ENCODE data around the gene OPA1. TPM values are rescaled to one million over a fixed set of nuclear protein-coding genes. Genes with fewer than 3 reads are reported as not detected.

Gene OPA1
- total RNA-seq, 4 donors from 2014 or later = 37.7 to 44.7 (median 40.4) TPM

GRCh38 chr3:193744822-193745684, 152.0 kb downstream of the OPA1 start:
- WGBS, 2 donors = 51 to 61% methylated on average over 9 of the region's 9 CpGs

GRCh38 chr3:193746832-193747231, 153.8 kb downstream of the OPA1 start:
- H3K4me1 ChIP-seq = peaks cover 0 to 5% (median 0%) of the 10 kb centered on the region in 4 donors
- no peak for TF ChIP-seq CTCF (IDR thresholded peaks at IDR 0.05)
- no peak for TF ChIP-seq POLR2A (IDR thresholded peaks at IDR 0.05)
- TF ChIP-seq EP300 (IDR thresholded peaks at IDR 0.05) = no peak
- no peak overlapping the region for H3K4me3 ChIP-seq
- H3K27ac ChIP-seq = no peak overlapping the region
- H3K36me3 ChIP-seq = no peaks in the 10 kb centered on the region
- H3K27me3 ChIP-seq = no peaks in the 10 kb centered on the region
- no peak for DNase-seq (ENCODE audit: low spot score in 2 of 2)
- no peaks in the 10 kb centered on the region for H3K9me3 ChIP-seq
- 93 to 96% methylated on average over 5 of the region's 5 CpGs for WGBS, 2 donors

More at GRCh38 chr3:193744822-193745684, 152.0 kb downstream of the OPA1 start:
- TF ChIP-seq CTCF (IDR thresholded peaks at IDR 0.05) = no peak
- H3K4me1 ChIP-seq = peaks cover 0 to 5% (median 0%) of the 10 kb centered on the region in 4 donors
- no peak overlapping the region for H3K4me3 ChIP-seq
- H3K27ac ChIP-seq = no peak overlapping the region
- DNase-seq (ENCODE audit: low spot score in 2 of 2) = no peak
- H3K9me3 ChIP-seq = no peaks in the 10 kb centered on the region
- no peaks in the 10 kb centered on the region for H3K36me3 ChIP-seq
- H3K27me3 ChIP-seq = no peaks in the 10 kb centered on the region

Small RNA genes within 50 kb of the gene (small RNA-seq; reads per million reads assigned to genes)
- not detected for gene RF00019
- not detected for gene RN7SL447P

Other genes starting within 250 kb of the OPA1 start
- gene ATP13A5, start 214.5 kb upstream of the OPA1 start, total RNA-seq = under 1 TPM in 1 of 4 donors, not detected in 3; under 0.01 TPM
- 1 to 10 TPM in 3 of 4 donors, under 1 TPM in 1; 0.21 to 6.3 (median 1.6) TPM for gene ATP13A4, start 38.3 kb upstream of the OPA1 start, total RNA-seq